Stimulated activated naive CD8-positive, alpha-beta T cell treated with anti-CD3 and anti-CD28 coated beads, Interleukin-15, Interleukin-2, amounts not matched to agents 100 U/mL and 50 U/mL, for 24 hours (primary cell): Measurements from ENCODE around the gene RBM4B.
A peak's percentile ranks its signal among the peaks of the same experiment; 100 is the strongest.

Experiments
- ATAC-seq: fragments of 150-1000 bp; cut with Tn5 transposase; one replicate; pipeline ENCODE4 v1.10.0; 2021
- DNase-seq: peaks from one replicate; pipeline ENCODE4 v3.0.0; 2021

RBM4B gene

DNA sequence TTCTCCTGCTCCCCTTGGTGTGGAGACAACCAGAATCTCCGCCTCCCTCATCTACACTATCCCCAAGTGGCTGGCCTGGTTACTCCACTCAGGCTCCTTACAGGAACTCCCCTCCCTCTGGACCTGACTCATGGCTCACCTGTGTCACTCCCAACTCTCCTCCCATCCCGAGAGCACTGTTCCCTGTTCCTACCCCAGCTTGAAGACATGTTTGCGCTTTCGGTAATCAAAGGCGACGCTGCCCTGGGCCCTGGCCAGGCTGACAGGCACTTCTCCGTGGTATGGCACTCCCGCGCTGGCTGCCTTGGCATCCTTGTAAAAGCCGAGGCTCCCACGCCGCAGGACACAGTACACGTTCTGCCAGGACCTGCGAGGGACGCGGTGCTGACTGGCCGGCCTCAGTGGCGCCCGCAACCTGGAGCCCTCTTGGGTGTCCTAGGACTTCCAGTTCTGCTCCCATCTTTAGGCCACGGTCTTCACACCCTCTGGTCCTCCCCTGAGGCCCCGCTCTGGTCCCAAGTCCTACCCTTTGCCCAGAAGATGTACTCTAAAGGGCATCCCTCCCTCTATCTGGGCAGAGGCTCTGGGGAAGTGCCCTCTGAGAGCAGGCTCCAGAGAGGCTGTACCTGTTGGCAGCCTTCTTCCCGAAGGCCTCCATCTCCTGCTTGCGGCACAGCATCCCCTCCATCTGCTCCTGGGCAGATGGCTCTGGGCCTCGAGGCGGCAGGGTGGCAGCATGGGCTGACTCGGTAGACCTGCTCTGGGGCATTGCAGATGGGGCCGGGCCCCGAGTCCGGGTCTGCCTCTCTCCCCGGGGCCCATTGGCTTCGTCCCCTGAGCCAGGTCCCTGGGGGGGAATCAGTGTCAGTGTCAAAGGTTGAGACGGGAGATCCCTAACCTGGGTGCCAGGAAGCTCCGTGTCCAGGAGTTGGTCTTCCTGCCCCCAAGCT lies 9.4 kb upstream of the RBM4B start:
- no peak for DNase-seq
- no peak for ATAC-seq

DNA sequence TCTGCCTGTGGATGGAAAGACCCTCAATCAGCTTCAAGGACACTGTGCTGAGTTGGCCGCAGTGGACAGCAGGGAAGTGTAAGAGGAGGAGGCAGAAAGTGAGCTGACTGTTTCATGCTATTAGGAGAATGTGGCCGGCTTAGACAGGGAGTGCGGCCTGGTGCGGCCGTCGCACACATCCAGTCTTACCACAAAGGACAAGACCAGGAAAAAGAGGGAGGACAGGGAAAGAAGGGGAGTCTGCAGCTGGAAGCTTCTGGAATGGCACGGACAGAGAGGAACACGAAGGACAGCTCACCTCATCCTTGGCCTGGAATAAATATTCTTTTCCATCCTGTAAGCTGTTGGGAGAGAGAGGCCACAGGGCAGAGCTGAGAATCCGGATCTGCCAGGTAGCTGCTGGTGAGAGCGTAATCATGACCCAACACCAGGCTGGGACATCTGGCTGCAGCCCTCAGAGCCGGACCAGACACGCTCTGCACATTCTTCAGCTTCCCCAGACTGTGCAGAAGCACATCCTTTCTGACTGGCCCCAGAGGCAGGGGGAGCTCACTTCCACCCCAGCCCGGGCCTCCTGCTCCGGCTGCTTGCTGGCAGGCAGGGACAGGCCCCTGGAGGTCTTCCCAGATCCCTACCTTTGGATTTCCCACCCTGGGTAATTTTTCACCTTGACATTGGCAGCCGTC lies 8.6 kb upstream of the RBM4B start:
- DNase-seq (no peak), ATAC-seq (no peak)

DNA sequence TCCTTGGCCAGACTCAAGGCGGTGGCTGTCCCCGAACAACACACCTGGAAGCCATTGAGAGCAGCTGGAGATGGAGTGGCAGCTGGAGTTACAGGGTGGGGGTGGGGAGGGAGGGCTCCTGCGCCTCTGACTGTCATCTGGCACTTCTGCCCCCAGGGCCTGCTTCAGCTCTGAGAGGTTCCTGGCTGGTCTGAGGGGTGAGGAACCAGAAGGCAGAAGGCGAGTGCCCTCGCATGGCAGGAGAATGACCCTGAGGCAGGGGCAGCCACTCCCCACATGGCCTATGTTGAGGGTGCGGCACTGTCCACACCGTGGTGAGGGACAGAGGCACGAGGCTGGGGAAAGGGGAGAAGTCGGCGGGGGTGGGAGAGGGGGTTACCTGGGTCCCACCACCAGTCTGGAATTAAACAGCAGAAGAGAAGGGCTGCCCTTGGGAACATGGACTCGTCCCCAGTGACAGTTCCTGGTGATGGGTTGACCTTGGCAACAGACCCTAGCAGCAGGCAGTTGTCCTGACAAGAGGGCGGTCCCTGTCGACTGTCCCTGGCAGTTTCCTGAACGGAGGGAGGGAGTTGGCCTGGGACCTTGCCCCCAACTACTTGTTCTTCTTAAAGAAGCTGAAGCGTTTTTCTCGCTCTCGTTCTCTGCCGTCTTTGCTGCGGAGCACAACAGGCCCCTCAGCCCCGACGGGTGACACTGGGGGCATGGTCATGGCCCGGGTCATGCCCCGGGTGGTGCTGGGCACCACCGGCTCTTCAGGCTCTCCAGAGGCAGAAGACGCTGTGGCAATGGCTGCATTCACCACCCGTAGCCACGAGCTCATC lies 7.8 kb upstream of the RBM4B start:
- DNase-seq (no peak), ATAC-seq (no peak)

DNA sequence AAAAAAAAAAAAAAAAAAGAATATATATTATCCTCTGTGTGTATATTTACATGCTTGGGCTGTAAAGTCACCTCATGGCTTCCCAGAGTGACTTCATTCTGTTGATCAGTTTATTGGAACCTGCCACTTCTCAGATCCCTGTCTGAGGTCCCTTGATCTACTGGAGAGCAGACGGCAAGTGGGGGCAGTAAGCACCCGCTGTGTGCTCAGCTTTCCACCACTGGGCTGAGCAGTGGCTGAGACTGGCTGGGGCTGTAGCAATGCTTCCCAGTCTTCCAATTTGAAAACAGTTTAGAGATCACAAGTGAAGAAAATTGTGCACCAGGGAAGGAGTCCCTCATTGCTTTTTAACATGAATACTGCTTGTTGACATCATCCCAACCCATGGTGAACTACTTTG lies 6.9 kb upstream of the RBM4B start:
- DNase-seq (no peak), ATAC-seq (no peak)

DNA sequence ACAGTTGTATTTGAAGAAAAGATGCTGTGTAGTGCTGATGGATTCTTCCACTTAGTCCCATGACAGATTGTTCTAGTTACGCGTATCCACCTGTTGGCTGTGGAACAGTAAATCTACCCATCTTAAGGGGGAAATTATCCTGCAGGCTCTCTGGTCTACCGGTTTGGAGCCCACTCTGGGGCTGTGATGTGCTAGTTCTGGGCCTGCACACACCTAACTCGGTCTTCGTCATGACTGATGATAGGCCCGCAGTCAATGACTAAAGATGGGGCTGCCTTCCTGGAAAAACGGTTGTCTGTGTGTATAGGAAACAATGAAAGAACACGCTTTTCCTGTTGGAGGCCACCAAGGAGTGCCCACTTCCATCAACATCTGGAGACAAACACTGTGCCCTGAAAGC lies 6.2 kb upstream of the RBM4B start:
- DNase-seq = no peak
- ATAC-seq = no peak

DNA sequence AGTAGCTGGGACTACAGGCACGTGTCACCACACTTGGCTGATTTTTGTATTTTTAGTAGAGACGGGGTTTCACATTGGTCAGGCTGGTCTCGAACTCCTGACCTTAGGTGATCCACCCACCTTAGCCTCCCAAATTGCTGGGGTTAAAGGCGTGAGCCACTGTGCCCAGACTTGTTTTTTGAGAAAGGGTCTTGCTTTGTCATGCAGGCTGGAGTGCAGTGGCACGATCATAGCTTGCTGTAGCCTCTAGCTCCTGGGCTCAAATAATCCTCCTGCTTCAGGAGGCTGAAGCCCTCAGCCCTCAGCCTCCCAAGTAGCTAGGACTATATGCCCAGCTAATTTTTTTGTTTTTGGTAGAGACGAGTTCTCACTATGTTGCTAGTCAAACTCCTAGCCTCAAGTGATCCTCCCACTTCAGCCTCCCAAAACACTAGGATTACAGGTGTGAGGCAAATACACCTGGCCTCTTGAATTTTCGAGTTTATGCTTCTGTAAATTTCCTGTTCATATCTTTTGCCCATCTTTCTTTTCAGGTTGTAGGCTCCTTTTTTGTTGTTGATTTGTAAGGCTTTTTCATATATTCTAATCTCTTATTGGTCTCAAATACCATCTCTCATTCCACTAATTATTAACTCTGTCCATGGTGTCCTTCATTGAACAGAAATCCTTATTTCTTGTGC lies 3.4 kb upstream of the RBM4B start:
- ATAC-seq (no peak), DNase-seq (no peak)

DNA sequence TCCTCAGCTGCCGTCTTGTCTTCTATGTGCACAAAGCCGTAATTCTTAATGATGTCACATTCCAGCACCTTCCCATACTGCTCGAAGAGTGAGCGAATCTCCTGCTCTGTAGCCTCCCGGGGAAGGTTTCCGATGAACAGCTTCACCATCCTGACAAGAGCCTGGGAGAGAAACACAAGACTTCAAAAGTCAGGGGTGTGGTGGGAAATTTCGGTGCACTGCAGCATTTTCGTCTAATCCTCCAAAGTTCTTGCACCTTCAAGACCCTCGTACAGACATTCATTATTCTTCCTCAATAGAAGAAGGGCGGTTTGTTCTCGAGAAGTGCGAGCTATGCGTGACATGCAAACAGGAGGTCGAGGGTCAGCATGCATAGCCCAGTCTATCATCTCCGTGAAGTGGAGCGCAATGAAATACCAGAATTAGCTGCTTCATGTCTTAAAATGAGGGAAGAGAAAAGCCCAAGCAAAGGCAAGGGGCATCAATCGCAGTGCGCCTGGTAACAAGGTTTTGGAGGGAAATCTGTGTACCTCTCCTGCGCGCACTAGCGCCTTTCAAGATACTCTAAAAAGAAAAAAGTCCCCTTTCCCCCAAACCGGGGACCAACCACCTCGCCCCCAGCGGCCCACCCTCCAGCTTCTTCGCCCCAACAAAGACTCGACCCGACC lies 622 bp downstream of the RBM4B start:
- ATAC-seq (no peak), DNase-seq (no peak)

DNA sequence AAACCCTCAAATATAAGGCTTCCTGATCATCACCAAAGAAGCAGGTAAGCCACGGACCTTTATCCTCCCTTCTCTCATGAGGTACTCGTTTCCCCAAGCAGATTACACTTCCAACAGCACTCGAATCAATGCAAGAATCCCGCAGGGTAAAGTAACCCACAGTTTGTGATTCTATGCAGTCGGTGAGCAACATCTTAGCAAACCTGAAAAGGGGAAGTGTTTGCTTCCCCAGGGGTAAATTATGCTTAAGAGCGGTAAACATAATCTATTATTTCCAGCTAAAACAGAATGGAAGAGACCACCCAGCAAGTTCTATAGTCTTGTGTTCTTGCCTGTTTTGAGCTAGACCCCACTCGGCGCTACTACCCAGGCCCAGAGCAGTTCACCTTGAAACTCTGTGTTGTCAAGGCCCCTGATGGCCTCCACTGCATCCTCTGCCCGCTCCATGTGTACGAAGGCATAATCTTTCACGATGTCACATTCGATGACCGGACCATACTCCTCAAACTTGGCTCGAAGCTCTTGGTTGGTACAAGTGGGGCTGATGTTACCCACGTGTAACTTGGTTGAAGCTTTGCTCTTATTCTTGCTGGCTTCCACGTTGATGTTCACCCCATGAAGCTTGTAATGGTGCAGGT lies 1.3 kb downstream of the RBM4B start:
- ATAC-seq (no peak), DNase-seq (no peak)

DNA sequence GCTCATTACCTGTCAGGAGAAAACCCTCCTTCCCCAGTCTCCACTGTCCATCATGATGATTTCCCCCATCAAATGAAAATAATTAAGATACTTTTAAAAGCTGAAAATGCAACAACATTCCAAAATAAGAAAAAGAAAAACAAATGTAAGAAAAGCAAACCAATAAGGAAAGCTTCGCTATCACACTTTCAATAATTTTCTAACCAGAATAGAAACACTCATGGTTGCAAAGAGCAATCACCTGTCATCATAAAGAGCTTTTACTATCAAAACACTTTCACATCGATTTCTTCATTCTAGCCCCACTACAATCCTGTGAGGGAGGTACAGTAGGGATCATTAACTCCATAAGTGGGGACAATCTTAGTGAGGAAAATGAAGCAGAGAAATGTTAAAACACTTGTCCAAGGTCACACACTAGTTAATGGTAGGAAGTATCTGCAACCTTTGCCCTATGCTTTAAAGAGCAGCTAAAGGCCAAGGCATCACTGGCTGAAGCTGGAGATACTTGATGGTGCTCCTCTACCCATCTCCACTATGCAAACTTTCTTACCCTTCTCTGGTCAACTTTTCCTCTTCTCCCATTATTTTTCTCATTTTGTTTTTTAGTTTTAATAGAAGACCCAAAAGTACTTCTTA lies 2.6 kb downstream of the RBM4B start:
- DNase-seq = no peak
- ATAC-seq = no peak

DNA sequence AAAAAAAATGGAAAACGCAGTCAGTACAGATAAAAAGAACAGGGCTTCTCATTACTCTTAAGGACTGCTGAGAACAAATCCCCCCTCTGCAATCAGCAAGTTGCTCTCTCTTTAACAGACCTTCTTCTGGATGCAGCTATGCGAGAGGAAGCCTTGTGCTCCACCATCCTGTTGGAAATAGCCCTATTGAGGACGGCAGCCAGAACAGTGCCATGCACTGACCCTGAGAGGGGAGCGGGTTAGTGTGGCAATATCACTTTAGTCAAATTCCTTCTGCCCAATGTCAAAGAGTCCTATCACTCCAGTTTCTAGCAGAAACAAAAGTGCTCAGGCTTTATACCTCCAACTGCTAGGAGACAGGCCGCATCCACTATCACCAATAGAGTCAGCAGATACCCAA lies 6.9 kb downstream of the RBM4B start:
- ATAC-seq = no peak

DNA sequence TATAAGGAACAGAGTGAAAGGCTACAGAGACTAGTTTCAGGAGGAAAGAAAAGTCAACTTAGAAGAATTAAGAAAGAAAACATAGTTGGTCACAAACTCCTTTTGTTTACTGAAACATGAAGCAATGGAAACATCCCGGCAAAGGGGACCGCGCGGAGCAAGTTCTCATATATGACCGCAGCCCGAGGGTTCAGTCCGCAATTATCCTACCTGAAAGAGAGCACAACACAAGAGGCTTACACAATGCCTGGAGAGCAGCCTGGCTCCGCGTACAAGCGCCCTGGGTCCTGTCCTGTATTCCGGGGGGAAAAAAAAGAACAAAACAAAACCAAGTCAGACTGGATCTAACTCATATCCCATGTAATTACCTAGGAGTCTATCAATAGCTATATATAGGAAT lies 12.3 kb downstream of the RBM4B start:
- DNase-seq (no peak), ATAC-seq (no peak)

More for the DNA sequence above, 6.9 kb downstream of the RBM4B start:
- no peak for DNase-seq

DNA sequence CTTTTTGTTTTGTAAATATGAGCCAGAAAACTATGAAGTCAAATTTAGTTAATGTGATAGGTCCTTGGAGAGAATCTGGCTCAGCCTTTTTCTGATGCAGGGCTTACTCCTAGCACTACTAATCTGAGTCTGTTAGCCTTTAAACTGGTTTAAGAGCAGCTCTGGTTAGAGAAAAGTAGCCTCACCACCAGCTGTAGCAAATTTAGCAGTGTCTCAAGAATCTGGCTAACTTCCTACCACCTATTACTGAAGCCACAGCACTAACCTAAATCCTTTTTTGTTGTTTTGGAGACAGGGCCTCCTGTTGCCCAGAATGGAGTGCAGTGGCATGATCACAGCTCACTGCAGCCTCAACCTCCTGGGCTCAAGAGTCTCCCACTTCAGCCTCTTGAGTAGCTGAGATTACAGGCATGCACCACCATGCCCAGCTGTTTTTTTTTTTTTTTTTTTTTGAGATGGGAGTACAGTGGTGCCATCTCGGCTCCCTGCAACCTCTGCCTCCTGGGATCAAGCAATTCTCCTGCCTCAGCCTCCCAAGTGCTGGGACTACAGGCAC lies 13.9 kb downstream of the RBM4B start:
- no peak for DNase-seq
- ATAC-seq = no peak

DNA sequence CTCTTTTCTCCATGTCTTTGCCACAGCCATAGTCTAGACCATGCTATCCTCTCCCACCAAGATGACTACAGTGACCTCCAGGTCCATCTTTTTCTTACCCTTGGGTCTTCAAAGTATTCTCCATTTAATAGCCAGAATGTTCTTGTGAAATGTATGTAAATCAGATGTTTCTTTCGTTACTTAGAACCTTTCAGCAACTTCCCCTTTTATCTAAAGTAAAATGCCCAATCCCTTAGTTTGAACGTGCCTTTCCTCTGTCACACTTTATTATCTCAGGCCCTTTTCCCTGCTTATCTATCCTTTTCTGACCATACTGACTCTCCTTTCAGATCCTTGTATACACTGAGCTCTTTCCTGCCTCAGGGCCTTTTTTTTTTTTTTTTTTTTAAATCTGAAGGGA lies 17.9 kb downstream of the RBM4B start:
- DNase-seq (no peak), ATAC-seq (no peak)

DNA sequence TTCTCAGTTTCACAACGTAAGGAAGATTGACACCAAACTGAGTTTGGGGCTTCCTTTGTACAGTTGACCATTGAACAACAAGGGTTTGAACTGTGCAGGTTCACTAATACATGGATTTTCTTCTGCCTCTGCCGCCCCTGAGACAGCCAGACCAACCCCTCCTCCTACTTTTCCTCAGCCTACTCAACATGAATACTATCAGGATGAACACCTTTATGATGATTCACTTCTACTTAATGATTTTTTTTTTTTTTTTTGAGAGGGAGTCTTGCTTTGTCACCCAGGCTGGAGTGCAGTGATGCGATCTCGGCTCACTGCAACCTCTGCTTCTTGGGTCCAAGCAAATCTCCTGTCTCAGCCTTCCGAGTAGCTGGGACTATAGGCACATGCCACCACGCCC lies 24.6 kb downstream of the RBM4B start:
- ATAC-seq (no peak), DNase-seq (no peak)

DNA sequence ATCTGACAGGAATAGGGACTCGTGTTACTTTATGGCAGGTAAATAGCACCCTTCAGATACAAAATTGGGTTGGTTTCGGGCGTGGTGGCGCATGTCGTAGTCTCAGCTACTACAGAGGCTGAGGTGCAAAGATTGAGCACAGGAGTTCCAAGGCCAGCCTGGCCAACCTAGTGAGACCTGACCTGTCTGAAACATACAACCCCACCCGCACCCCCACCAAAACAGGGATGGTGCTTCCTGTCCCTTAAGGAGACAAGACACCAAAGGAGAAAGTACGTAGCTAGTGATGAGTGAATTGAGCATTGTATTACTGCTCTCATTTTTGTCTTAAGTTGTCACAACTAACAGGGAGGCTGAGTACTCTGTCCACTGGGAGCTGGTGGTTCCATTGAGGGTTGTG lies 25.0 kb downstream of the RBM4B start:
- no peak for ATAC-seq
- DNase-seq = no peak

DNA sequence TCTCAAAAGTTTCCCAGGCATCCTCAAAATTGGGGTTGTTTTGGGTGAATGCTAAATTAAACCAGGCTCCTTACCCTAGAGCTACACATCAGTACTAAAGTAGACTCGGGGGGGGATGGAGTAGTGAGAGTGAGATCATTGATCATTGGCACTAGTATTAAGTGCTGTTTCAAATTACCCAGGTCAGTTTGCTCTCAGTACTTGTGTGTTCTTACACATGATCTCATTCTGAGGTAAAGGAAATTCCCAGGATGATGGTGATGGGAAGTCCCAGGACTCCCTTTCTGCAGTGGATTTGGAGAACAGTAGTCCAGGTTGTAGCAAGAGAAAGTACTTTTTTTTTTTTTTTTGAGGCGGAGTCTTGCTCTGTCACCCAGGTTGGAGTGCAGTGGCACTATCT lies 26.7 kb downstream of the RBM4B start:
- DNase-seq (no peak), ATAC-seq (peak; percentile 31)

DNA sequence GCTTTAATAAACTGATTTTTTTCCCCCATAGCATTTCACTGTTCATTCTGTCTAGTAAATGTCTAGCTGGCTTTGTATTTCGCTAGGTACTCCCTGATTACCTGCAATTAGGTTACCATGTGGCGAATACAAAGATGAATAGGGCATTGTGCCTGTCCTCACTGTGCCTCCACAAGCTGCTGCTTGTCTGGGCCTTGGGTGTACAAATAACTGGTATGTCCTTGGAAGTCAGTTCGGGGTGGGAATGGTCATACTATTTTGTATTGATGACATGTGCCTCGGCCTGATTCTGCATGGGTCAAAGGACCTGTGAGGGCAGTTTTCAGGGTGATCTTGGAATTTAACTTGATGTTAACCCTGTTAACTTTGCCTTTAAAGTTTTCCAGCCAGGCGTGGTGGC lies 27.8 kb downstream of the RBM4B start:
- no peak for DNase-seq
- no peak for ATAC-seq

DNA sequence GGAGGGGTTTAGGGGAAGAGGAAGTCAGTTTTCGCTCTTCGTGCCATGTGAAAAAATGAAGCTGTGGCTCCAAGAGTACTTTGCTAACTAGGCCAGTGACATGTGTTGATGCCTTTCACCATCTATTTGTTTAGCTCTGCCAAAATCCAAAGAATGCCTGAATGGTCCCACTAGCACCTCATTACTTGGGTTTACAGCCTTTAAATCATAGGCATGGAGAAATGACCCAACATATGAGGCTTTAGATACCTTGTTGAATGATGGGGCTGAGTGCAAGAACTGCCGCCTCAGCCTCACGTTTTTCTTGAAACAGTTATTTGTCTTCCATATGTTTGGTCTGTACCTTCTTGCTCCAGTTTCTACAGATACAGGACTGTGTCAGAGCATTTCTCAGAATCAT lies 30.9 kb downstream of the RBM4B start:
- ATAC-seq (no peak), DNase-seq (no peak)

DNA sequence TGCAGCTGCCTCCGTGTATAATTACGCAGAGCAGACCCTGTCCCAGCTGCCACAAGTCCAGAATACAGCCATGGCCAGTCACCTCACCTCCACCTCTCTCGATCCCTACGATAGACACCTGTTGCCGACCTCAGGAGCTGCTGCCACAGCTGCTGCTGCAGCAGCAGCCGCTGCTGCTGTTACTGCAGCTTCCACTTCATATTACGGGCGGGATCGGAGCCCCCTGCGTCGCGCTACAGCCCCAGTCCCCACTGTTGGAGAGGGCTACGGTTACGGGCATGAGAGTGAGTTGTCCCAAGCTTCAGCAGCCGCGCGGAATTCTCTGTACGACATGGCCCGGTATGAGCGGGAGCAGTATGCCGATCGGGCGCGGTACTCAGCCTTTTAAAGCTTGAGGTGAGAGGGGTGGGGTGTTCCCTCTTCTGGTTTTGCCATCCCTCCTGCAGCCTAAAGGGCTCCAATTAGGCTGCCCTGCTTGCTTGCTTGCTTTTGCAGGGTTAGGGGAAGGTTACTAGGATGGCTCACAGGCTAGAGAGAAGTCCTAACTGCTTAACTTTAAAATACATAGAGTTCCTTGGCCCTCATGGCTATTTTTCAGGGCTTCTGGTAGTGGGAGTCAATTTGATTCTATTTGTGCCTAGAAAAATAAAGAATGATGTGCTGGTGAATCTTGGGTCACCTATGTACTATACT lies 33.8 kb downstream of the RBM4B start:
- no peak for DNase-seq
- no peak for ATAC-seq

DNA sequence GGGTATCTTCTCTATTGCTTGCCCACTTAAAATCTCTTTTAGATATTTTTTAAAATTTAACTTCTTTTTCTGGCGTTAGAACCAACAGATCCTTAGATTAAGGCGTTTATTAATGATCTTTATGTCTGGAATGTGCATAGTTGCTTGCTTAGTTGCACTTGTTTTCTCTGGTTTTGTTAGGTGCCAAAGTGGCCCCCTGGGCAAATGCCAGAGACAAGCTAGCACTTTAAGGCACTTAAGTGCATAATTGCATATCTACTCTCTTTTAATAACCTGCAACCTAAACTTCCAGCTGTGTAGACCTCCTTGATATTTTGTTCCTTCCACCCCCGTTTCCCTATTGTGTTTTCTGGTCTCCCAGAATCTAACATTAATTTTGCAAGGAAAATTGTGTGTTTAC lies 35.9 kb downstream of the RBM4B start:
- DNase-seq (no peak), ATAC-seq (no peak)
